ENCODE data around the gene CYP2F1.
A peak's percentile ranks its signal among the peaks of the same experiment; 100 is the strongest.
"Not testable (repeated sequence)": the region's sequence is repeated elsewhere in the genome, so short reads cannot be mapped to it uniquely, and the experiment has no call there.

Gene CYP2F1

DNA sequence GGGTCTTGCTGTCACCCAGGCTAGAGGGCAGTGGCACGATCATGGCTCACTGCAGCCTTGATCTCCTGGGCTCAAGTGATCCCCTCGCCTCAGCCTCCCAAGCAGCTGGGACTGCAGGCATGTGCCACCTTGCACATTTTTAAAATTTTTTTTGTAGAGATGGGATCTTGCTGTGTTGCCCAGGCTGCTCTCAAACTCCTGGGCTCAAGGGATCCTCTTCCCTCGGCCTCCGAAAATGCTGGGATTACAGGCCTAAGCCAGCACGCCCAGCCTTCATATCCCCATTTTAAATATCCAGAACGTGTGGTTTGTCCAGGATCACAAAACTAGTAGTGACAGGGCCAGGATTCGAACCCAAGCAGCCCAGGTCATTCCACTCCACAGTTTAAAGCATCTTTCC, 13.1 kb downstream of the CYP2F1 start:
- not testable (repeated sequence) for DNase-seq

DNA sequence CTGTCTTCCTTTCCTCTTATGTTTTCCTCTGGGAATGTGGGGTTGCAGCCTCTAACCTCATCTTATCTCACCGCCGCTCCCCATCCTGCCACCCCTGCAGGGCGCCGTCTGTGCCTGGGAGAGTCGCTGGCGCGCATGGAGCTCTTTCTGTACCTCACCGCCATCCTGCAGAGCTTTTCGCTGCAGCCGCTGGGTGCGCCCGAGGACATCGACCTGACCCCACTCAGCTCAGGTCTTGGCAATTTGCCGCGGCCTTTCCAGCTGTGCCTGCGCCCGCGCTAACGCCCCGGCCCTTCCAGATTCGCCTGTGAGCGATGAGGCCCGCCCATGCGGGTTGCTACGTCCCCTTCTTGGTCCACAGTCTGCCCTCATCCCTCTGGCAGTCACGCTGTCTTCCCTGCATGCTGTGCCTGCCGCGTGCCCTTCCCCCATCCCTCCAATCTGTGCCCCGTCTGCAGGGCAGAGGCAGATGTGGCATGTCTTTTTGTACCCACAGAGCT, 13.6 kb downstream of the CYP2F1 start:
- DNase-seq = peak; percentile 39

DNA sequence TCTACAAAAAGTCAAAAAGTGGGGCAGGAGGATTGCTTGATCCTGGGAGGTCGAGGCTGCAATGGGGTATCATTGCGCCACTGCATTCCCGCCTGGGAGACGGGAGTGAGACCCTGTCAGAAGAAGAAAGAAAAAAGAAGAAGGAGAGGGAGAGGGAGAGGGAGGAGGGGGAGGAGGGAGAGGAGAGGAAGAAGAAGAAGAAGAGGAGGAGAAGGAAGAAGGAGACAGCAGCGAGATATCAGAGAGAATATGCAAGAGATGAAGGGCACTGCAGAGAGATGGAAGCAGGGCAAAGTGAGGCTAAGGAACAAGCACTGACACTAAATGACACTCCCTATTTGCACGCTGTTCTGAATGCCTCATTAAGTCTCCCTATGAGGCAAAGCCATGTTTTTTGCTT, 14.5 kb downstream of the CYP2F1 start:
- DNase-seq = no peak

DNA sequence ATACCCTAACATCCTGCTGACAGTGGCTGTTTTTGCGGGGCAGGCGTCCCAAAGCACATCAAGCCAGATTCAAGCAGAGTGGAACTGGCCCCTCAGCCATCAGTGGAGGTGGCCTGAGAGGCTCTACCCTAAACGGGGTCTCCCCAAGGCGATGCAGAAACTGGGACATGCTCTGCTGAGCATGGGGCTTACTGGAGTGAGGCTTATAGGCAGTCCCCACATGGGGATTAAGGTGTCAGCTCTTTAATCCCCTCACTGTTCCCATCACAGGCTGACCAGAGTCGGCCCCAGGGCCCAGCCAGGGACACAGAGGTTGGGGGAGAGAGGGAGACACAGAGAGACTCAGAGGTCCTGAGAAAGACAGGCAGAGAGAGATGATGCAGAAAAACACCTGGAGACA, 17.0 kb downstream of the CYP2F1 start:
- no peak for DNase-seq

DNA sequence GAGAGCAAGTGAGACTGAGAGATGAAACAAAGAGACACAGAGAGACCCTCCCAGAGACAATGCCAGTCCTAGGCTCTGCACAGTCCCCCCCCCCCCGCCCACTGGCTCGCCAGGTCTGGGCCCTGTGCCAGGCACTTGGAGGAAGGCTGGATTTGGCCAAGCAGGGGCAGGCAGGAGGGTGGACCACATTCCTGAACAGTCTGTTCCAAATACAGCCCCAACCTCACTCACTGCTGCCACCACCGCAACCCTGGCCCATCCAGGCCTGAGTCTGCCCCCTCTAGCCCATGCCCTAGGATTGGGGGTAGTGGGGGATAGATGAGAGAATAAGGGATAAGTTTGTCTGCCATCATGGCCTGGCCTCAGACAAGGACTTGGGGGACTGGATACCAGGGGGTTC, 19.0 kb downstream of the CYP2F1 start:
- no peak for DNase-seq

DNA sequence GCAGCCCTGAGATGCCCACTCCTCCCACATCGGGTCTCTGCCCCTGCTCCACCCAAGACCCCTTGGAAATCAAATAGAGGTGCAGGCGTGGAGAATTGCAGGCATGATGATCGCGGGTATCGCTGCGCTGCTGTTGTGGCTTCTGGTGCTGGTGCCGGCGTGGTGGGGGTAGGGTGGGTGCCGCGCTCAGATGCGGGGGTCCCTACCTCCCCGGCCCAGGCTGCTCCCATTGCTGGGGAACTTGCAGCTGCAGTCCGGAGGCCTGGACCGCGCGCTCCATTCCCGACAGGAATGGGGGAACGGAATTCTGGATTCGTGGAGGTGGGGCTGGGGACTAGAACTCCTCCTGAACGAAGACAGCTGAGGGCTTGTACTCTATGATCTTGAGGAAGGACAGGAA, 20.4 kb downstream of the CYP2F1 start:
- no peak for DNase-seq

DNA sequence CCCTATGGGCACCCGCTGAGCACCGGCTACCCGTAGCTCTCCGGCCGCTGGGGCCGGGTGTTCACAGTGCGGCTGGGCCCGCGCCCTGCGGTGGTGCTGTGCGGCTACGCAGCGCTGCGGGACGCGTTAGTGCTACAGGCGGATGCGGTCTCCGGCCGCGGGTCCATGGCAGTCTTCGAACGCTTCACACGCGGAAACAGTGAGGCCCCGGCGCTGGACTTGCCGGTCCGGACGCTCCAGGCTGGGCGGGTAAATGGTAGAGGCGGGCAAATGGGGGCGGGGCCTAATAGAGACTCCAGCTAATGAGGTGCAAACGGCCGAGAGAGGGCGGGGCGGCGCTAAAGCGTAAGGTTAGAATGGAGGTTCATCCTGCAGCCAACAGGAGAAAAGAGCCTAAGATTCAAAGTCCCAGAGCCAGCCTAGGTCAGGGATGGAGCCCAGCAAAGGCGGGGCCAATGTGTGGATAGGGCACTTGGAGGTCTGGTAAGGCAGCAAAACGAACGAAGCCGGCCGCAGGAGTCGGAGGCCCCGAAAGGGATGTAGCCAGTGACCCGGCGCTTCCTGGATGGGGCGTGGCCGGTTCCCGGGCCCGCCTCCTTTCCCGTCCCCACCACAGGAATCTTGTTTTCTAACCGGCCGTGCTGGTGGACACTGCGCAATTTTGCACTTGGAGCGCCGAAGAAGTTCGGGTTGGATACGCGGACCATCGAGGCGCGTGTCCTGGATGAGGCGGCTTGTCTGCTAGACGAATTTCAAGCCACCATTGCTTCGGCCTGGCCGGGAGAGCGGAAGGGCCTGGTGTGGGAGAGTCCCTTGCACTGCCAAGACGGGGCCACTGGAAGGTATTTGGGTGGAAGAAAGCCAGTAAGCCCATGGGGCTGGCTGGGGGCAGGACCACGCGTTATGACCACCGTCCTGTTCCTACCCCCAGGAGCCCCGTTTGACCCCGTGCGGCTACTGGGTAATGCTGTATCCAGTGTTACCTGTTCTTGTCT, 21.5 kb downstream of the CYP2F1 start:
- DNase-seq = not testable (repeated sequence)

DNA sequence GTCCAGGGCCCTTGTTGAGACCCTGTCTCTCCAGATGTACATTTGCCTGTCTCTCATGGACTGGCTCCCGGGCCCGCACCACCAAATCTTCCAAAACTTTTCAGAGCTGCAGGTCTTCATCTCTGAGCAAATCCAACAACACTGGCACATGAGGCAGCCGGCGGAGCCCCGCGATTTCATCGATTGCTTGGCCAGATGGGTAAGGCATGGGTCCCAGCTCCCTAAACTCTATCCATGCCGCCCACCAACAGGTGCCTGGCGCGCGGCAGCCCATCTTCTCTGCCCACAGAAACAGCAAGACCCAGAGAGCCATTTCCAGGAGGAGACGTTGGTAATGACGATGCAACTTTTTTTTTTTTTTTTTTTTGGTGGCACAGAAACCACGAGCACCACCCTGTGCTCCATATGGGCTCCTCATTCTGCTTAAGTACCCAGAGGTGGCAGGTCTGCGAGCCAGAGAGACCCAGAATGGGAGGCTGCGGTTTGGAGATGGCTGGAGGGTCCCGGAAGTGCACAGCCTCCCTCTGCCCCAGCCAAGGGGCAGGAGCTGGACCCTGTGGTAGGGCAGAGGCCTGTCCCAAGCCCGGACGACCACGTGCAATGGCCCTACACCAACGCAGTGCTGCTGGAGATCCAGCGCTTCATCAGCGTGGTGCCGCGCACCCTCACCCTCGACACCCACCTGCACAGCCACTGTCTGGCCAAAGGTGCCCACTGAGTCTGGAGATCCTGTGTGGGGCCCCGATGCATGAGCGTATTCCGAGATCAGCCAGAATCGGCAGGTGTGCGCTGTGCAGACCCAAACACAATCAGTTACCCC, 22.6 kb downstream of the CYP2F1 start:
- DNase-seq = no peak

DNA sequence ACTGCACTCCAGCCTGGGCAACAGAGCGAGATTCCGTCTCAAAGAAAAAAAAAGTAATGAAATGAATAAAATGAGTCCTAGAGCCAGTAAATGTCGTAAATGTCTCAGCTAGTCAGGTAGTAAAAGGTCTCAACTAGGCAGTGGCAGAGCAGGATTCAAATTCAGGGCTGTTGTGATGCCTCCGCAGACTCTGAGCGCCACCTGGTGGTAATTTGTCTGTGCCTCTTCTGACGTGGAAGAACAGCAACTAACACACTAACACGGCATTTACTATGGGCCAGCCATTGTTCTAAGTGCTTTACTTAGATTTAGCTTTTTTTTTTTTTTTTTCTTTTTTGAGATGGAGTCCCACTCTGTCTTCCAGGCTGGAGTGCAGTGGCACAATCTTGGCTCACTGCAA, 30.2 kb downstream of the CYP2F1 start:
- peak; percentile 28 for DNase-seq

DNA sequence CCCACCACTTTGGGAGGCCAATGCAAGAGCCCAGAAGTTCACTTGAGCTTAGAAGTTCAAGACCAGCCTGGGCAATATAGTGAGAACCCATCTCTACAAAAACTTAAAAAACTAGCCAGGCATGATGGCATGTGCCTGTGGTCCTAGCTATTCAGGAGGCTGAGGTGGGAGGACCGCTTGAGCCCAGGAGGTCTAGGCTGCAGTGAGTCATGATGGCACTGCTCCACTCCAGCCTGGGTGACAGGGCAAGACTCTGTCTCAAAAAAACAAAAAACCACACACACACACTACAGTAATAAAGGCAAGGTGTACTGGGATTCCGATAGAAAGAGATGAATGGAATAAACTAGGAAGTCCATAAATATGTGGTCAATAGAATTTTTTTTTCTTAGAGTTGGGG, 35.6 kb downstream of the CYP2F1 start:
- no peak for DNase-seq

DNA sequence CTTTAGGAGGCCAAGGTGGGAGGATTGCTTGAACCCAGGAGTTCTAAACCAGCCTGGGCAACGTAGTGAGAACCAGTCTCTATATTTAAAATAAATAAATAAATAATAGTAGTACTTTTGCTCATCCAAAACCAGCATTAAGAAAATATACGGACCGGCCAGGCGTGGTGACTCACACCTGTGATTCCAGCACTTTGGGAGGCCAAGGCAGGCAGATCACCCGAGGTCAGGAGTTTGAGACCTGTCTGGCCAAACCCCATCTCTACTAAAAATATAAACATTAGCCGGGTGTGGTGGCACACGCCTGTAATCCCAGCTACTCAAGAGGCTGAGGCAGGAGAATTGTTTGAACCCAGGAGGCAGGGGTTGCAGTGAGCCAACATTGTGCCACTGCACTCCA, 36.8 kb downstream of the CYP2F1 start:
- not testable (repeated sequence) for DNase-seq

DNA sequence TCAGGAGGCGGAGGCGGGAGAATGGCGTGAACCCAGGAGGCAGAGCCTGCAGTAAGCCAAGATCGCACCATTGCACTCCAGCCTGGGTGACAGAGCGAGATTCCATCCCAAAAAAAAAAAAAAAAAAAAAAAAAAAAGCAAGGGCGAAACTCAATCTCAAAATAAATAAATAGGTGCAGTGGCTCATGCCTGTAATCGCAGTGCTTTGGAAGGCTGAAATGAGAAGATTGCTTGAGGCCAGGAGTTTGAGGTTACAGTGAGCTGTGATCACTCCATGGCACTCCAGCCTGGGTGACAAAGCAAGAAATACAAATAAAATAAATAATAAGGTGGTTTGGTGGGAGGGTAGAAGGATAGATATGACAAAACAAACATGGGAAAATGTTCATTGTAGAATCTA, 39.8 kb downstream of the CYP2F1 start:
- no peak for DNase-seq

DNA sequence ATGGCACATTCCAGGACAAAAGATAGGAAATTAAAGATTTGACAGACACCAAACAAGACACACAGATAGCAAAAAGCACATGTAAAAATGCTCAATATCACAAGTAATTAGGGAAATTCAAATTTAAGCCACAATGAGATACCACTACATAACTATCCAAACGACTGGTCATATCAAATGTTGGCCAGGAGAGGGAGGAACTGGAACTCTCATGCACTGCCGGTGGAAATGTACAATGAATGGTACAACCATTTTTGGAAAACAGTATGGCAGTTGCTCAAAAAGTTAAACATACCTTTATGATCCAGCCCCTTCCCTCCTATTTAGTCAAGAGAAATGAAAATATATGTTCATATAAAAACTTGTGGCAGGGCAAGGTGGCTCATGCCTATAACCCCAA, 42.0 kb downstream of the CYP2F1 start:
- no peak for DNase-seq

DNA sequence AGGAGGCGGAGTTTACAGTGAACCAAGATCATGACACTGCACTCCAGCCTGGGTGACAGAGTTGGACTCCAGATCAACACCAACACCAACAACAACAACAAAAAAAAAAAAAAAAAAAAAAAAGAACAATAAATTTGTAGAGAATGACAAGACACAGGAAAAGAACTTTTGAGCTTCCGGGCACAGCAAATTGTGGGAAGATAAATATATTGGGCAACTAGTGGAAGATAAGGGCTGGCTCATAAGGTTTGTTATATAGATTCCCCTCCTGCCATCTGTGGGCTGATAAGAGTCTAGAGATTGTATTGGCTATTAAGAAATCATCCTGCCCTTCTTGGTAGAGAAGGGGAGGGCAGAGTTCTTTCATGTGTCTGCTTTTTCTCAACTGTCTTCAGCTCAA, 45.6 kb downstream of the CYP2F1 start:
- DNase-seq = no peak

DNA sequence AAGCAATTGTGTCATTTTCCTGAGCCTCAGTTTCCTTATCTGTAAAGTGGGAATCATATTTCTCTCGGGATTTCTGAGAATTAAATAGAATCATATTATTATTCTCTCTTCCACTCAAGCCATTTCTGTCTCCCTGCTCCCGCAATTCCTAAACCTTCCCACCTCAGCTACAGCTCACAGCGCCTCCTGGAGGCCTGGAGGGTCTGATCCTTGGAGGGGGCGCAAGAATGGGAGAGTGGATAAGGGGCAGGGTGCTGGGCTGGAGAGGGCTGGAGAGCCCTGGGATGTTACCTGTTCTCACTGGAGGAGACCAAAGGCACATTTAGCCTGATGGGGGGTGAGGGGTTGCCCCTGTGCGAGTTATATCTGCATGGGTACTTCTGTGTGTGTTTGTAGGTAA, 47.7 kb downstream of the CYP2F1 start:
- DNase-seq = no peak

DNA sequence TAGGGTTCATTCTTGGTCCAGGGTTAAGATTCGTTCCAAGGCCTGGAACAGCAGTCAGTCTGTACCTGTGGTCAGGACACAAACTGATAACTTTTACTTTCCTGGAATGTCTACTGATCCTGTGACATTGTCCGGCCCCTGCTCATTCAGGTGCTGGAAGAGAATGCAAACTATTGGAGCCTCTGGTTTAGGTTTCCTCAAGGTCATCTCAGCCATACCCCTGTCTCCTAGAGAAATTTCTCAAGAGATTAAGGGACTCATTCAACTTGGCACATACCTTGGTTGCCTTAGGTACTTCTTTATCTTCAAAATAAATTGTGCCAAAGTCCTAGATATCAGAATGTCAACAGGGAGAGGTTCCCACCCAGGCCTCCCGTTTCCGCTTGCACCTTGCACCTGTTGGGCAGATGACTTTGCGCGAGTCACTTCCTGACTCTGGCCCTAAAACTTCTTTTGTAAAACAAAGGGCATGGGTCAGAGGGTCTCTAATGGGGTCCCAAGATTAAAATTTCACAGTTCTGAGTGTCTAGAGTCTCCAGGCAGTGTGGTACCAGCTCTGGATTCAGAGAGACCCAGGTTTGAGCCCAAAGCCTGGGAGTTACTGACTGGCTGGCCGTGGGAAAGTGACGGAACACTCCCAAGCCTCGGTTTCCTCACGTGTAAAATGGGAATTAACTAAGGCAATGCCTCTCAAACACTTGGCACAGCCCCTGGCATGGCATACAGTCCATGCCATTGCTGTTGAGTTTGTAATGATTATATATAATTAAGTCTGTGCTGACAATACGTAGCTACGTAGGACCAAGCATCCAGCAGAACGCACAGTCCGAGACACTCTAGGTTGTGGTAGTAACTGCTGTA, 52.9 kb downstream of the CYP2F1 start:
- DNase-seq = no peak

DNA sequence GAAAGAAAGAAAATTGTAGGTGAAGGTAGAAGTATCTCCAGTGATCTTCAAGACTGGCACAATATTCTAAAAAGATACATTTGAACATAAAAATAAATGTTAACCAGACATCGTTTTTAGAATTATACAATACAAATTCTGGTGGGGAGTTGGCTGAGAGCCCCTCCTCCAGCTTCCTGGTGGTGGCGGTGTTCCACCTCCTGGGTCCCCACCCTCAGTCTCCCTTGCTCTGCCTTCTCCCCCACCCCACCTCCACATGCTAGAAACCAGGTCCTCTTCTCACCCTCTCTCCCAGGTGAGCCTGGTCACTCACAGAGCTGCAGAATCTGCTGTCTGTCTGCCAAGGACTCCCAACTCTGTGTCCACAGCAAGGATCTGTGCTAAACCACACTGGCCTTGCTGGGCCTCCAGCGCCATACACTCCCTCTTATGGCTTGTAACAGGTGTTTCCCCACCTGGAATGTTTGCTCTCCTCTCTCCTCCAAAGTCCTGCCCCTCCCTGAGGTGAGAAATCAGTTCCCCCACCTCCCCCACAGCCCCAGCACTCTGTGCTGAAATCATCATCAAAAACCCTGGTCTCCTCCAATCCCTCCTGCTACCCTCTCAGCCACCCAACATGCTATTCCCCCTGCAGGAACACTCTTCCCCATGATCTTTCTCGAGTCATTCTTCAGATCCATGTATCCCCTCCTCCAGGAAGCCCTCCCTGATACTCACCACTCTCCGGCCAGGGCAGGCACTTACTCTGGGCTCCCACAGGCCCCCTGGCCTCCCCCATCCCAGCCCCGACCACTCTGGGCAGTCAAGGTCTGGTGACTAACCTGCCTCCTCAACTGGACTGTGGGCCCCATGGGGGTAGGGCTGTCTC, 58.3 kb downstream of the CYP2F1 start:
- DNase-seq = no peak

DNA sequence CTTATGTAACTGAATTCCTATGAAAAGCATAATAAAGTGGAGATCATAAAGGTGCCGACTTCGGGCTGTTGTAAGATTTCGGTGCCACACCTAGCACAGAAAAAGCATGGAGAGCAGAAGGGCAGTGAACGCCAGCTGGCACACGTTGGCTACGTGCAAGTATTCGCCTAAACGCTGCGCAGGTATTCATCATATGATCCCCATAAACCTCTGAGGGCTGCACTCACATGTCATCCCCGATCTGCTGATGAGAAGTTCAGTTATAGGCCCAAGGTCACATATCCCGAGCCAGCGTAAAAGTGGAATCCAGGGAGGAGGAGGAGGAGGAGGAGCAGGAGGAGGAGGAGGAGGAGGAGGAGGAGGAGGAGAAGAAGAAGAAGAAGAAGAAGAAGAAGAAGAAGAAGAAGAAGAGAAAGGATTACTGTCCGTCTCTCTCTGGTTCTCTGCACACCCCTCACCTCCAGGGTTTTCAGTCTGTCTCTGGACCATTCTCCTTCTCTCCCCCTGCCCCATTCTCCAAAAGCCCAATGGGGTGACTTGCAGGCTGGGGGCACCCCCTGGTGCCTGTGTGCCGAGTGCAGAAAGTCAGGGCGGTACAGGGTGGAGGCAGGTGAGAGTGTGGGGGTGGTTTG, 60.2 kb downstream of the CYP2F1 start:
- no peak for DNase-seq

DNA sequence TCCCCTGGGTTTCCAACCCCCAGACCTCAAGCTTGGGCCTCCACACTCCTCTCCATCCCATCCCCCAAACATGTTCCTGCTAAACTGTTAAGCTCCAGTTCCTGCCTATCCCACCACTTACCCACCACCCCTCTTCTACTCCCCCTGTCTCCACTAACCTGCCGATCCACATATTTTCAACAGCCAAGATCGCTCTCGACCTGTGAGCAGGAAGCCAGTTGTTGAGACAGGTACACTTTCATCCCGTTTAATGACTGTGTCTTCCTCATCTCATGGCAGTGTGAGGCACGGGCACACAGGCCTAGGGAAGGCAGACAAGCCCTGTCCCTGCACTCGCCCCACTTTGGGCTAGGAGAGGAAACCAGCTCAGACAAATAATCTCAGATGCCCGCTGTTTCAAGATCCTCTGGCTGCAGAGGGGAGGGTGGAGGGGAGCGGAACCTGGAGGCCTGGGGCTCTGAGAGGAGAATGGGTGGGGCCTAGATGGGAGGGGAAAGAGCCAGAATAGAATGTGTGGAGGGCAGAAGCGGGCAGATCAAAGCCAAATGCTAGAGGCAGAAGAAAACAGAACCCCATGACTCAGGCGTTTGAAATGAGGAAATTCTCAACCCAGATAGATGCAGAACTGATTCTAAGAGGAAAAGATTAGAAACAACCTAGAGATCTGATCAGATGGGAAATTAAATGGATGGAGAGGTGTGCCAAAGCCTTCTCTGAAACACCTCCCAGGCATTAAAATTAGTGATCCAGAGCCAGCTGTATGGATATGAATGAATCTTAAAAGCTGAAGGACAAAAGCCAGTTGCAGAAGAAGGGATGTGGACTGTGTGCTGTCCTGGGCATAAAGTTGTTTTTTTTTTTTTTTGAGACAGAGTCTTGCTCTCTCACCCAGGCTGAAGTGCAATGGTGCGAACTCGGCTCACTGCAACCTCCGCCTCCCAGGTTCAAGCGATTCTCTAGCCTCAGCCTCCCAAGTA, 61.9 kb downstream of the CYP2F1 start:
- no peak for DNase-seq

Measured in COR-L47 (cell line).